MM.1S (cell line): ENCODE measurements around the gene LAMA3.

Source experiments
- CTCF ChIP-seq: fragments of 300-600 bp; sonication (generic); IDR thresholded peaks from 2 replicates; pipeline ENCODE4 v1.5.1; 2016; ENCODE audit warnings: antibody characterized with exemption, low read length, mixed read lengths
- EZH2 ChIP-seq: fragments of 300-600 bp; sonication (generic); optimal IDR thresholded peaks from 2 replicates; pipeline ENCODE3; 2017; ENCODE audit warnings: low read depth, mild to moderate bottlenecking, antibody characterized with exemption, low read length, mixed read lengths

DNA sequence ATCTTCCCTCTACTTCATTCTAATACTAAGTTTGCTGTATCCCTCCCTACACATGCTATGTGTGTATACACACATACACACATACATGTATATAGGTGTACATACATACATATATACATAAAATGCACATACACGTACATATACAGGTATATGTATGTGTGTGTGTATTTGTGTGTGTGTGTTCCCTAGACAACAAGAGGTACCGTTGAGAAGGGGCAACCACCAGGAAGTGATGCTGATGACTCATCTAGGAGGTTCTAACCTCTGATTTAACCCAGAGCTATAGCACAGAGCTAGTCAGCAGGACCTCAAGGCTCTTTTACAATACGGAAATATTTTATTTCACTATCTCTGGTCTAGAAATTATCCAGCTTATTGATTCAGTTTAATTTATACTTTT lies 139.2 kb downstream of the LAMA3 start:
- TF ChIP-seq CTCF (no peak), EZH2 (no peak)
